Loucy (cell line): ENCODE results near the gene KIAA0753.

ENCODE experiments used
- H2AFZ ChIP-seq: fragments of 200-600 bp; sonication (generic); 2 replicates; pipeline ENCODE4 v1.6.0; 2016; ENCODE audit warnings: antibody characterized with exemption, mild to moderate bottlenecking, low read length, moderate library complexity
- H3F3A ChIP-seq: fragments of 200-600 bp; 2 replicates; pipeline ENCODE4 v1.6.0; 2016; ENCODE audit warnings: antibody characterized with exemption, low read depth, mild to moderate bottlenecking
- H3K27me3 ChIP-seq: fragments of 200-600 bp; sonication (generic); 2 replicates; pipeline ENCODE4 v1.6.1; 2014; ENCODE audit warnings: low read length, mild to moderate bottlenecking; ENCODE audit not compliant: insufficient read depth, poor library complexity, severe bottlenecking
- H3K36me3 ChIP-seq: fragments of 200-600 bp; sonication (generic); 2 replicates; pipeline ENCODE4 v1.6.1; 2016; ENCODE audit warnings: low read length; ENCODE audit not compliant: insufficient read depth
- H3K4me1 ChIP-seq: fragments of 200-600 bp; sonication (generic); 2 replicates; pipeline ENCODE4 v1.5.1; 2014; ENCODE audit warnings: low read length, mild to moderate bottlenecking; ENCODE audit not compliant: insufficient read depth, poor library complexity, severe bottlenecking
- H3K4me2 ChIP-seq: fragments of 200-600 bp; sonication (generic); 2 replicates; pipeline ENCODE4 v1.6.0; 2014; ENCODE audit warnings: antibody characterized with exemption, low read length, low read depth, mild to moderate bottlenecking; ENCODE audit not compliant: poor library complexity, severe bottlenecking
- H3K4me3 ChIP-seq: fragments of 200-600 bp; sonication (generic); 2 replicates; pipeline ENCODE4 v1.5.1; 2014; ENCODE audit warnings: low read length, mild to moderate bottlenecking, mixed read lengths; ENCODE audit not compliant: poor library complexity, severe bottlenecking
- H3K79me2 ChIP-seq: fragments of 200-600 bp; sonication (generic); 2 replicates; pipeline ENCODE4 v1.6.1; 2014; ENCODE audit warnings: low read length; ENCODE audit not compliant: insufficient read depth
- H3K9ac ChIP-seq: fragments of 200-600 bp; sonication (generic); 2 replicates; pipeline ENCODE4 v1.6.0; 2014; ENCODE audit warnings: mild to moderate bottlenecking, low read depth, low read length, moderate library complexity; ENCODE audit not compliant: poor library complexity, severe bottlenecking
- H3K9me2 ChIP-seq: fragments of 200-600 bp; sonication (generic); replicated peaks from 2 replicates; pipeline ENCODE4 v1.6.1; 2016; ENCODE audit warnings: low read depth, low read length, mixed read lengths
- H3K9me3 ChIP-seq: fragments of 200-600 bp; sonication (generic); 2 replicates; pipeline ENCODE4 v1.6.1; 2014; ENCODE audit warnings: mild to moderate bottlenecking, antibody characterized with exemption, low read length, low read depth; ENCODE audit not compliant: insufficient read depth
- H4K20me1 ChIP-seq: fragments of 200-600 bp; sonication (generic); 2 replicates; pipeline ENCODE4 v1.6.0; 2014; ENCODE audit warnings: antibody characterized with exemption, low read length, mild to moderate bottlenecking; ENCODE audit not compliant: insufficient read depth, poor library complexity, severe bottlenecking
- EZH2phosphoT487 ChIP-seq: fragments of 200-600 bp; IDR thresholded peaks from 2 replicates; pipeline ENCODE4 v1.6.1; 2018; ENCODE audit warnings: antibody characterized with exemption, mild to moderate bottlenecking, moderate library complexity, borderline replicate concordance
- TF ChIP-seq, protein P1 (sequence below): fragments of 200-600 bp; sonication (generic); conservative IDR thresholded peaks from 2 replicates; pipeline ENCODE4 v1.5.1; 2014; ENCODE audit warnings: mild to moderate bottlenecking, antibody characterized with exemption, low read length

Gene KIAA0753

DNA sequence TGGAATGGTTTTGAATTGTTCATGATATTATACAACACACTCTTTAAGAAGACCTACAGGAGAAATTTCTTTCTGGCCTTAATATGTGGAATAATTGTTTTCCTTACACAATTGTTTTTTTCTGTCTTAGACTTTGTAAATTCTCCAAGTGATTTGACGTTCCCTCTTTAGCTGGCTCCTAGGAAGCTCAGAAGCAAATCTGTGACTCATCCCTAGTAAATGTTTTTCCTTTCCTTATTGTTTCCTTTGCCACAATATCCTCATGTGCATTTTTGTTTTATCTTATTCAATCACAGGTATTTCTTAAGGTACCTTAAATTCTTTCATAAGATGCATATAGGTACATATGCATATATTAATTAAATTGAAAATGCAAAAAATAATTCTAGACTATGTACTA, 13.5 kb downstream of the KIAA0753 start:
- Histone ChIP-seq H3K9me3 (no peaks in the 10 kb centered on the region), H3K9ac (no peak overlapping the region)

DNA sequence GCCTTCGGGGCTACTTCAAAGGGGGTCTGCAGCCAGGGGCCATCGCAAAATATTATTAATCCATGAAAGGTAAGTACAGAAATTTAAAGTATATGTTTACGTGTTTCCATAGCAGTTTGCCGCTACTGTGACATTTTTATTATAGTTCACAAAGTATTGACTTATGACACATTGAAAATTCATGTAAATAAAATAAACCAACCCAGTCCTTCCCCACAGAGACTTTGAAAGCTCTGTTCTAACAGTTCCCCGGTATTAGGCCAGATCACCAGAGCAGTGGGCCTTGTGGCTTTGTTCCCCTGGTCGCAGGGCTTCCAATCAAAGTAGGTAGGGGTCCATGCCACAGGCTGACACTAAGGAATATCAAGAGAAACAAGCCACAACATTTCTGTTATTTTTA, 13.9 kb downstream of the KIAA0753 start:
- Histone ChIP-seq H3K36me3 (peaks cover 34% of the 10 kb centered on the region; the same call in 1 of the 2 replicates), H3K79me2 (no peaks in the 10 kb centered on the region), H3K9ac (no peak overlapping the region), H3K4me3 (no peak overlapping the region), H3F3A (no peaks in the 10 kb centered on the region), H3K9me3 (no peaks in the 10 kb centered on the region), H2AFZ (no peak overlapping the region), H3K4me1 (no peaks in the 10 kb centered on the region), H3K4me2 (no peak overlapping the region), H3K27me3 (no peaks in the 10 kb centered on the region), H3K9me2 (no peaks in the 10 kb centered on the region), H4K20me1 (peaks cover 3% of the 10 kb centered on the region)
- TF ChIP-seq EZH2phosphoT487: no peak
- TF ChIP-seq, protein P1, sequence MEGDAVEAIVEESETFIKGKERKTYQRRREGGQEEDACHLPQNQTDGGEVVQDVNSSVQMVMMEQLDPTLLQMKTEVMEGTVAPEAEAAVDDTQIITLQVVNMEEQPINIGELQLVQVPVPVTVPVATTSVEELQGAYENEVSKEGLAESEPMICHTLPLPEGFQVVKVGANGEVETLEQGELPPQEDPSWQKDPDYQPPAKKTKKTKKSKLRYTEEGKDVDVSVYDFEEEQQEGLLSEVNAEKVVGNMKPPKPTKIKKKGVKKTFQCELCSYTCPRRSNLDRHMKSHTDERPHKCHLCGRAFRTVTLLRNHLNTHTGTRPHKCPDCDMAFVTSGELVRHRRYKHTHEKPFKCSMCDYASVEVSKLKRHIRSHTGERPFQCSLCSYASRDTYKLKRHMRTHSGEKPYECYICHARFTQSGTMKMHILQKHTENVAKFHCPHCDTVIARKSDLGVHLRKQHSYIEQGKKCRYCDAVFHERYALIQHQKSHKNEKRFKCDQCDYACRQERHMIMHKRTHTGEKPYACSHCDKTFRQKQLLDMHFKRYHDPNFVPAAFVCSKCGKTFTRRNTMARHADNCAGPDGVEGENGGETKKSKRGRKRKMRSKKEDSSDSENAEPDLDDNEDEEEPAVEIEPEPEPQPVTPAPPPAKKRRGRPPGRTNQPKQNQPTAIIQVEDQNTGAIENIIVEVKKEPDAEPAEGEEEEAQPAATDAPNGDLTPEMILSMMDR: no peak

More for the DNA sequence above, 13.5 kb downstream of the KIAA0753 start:
- H3K4me1 ChIP-seq: no peaks in the 10 kb centered on the region
- no peaks in the 10 kb centered on the region for H3K9me2 ChIP-seq
- H3F3A ChIP-seq: no peaks in the 10 kb centered on the region
- no peaks in the 10 kb centered on the region for H3K79me2 ChIP-seq
- no peak overlapping the region for H3K4me2 ChIP-seq
- H4K20me1 ChIP-seq: peaks cover 3% of the 10 kb centered on the region
- H3K27me3 ChIP-seq: no peaks in the 10 kb centered on the region
- H2AFZ ChIP-seq: no peak overlapping the region
- H3K4me3 ChIP-seq: no peak overlapping the region
- TF ChIP-seq, protein P1: no peak
- TF ChIP-seq EZH2phosphoT487: no peak
- peaks cover 31% of the 10 kb centered on the region; the same call in 1 of the 2 replicates for H3K36me3 ChIP-seq

DNA sequence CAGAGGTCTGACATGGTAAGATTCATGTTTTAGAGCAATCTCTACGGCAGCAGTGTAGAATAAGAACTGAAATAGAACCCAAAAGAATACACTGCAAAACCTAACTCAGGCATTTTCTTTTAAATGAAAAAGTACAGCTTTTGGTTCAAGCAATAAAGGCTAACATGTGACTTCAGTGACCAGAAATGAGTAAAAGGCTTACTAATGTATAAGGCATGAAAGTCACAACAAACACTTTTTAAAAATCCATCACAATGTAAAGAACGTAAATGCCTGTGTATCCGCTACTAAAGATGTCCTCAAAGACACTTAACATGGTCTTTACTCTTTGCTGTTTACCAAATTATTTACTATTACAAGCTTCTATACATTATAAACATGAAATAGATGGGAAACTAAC, 16.6 kb downstream of the KIAA0753 start:
- Histone ChIP-seq H4K20me1 (peaks cover 3% of the 10 kb centered on the region), H2AFZ (no peak overlapping the region), H3F3A (no peaks in the 10 kb centered on the region), H3K79me2 (no peaks in the 10 kb centered on the region), H3K36me3 (peaks cover 41% of the 10 kb centered on the region; the same call in 1 of the 2 replicates), H3K4me2 (no peak overlapping the region), H3K4me1 (no peaks in the 10 kb centered on the region), H3K9me3 (no peaks in the 10 kb centered on the region), H3K4me3 (no peak overlapping the region), H3K9ac (no peak overlapping the region), H3K9me2 (no peaks in the 10 kb centered on the region), H3K27me3 (no peaks in the 10 kb centered on the region)
- TF ChIP-seq, protein P1: no peak
